Cardiac muscle cell (in vitro differentiated cells and primary cell): ENCODE data around the gene KAZN. TPM values are rescaled to one million over a fixed set of nuclear protein-coding genes. Genes with fewer than 3 reads are reported as not detected.
A peak's percentile ranks its signal among the peaks of the same experiment; 100 is the strongest.

Experiments
- DNase-seq, 2 donors: peaks; one replicate each; pipeline versions ENCODE4 v3.0.0 to v3.0.0-alpha.2; 2010 to 2017; ENCODE audit warnings: low read depth in 1 of 2, low spot score in 1 of 2
- H3K27ac ChIP-seq: fragments of 200-600 bp; sonication (generic); 2 replicates; pipeline ENCODE4 v1.5.1; 2016
- H3K27me3 ChIP-seq: fragments of 200-600 bp; sonication (generic); 2 replicates; pipeline ENCODE4 v1.6.0; 2016; ENCODE audit warnings: control low read depth
- H3K36me3 ChIP-seq: fragments of 200-600 bp; sonication (generic); 2 replicates; pipeline ENCODE4 v1.5.1; 2016; ENCODE audit warnings: control low read depth
- H3K4me1 ChIP-seq: fragments of 200-600 bp; sonication (generic); 2 replicates; pipeline ENCODE4 v1.8.1; 2017; ENCODE audit warnings: low read depth, mild to moderate bottlenecking, mixed run types
- H3K4me3 ChIP-seq: fragments of 200-600 bp; sonication (generic); 2 replicates; pipeline ENCODE4 v1.5.1; 2016; ENCODE audit warnings: mild to moderate bottlenecking
- H3K9me3 ChIP-seq: fragments of 200-600 bp; sonication (generic); 2 replicates; pipeline ENCODE4 v1.5.1; 2017; ENCODE audit warnings: low read depth, mild to moderate bottlenecking, control low read depth
- polyA plus RNA-seq: library from polyadenylated mRNA; unstranded; fragments of >200 nt; fragmentation: Nextera tagmentation; extraction: Ambion mirVana; gene quantifications from 2 replicates; pipeline ENCODE4 v1.2.1, GENCODE V29; 2016
- total RNA-seq: library from RNA; depleted of rRNA; stranded (reverse); fragments of >200 nt; gene quantifications from 2 replicates; pipeline ENCODE4 v1.2.3, GENCODE V29; 2016
- TF ChIP-seq, protein P1 (sequence below): IDR thresholded peaks from 2 replicates; pipeline ENCODE4 v1.5.1; 2012; ENCODE audit warnings: low read depth, mild to moderate bottlenecking, low read length

The KAZN gene
- total and polyA plus RNA-seq, 2 experiments from 2014 or later: 17.5 to 26.9 TPM

DNA sequence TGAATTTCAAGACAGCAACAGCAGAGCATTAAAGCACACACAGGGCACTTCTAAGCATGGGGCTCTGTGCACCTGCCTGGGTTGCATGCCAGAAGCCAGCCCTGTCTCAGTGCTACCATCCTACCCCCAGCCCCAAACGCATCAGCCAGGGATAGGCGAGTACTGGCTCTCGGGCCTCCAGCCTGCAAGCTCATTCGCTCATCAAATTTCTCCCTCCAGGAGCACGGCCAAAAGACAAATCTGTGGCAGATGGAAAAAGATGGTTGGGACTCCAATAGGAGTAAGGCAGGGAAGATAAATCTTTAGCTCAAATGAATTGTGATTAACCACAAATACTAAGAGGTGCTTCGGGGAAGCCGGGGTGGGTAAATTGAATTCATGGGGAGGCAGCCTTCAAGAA lies 189.6 kb downstream of the KAZN start:
- TF ChIP-seq, protein P1, sequence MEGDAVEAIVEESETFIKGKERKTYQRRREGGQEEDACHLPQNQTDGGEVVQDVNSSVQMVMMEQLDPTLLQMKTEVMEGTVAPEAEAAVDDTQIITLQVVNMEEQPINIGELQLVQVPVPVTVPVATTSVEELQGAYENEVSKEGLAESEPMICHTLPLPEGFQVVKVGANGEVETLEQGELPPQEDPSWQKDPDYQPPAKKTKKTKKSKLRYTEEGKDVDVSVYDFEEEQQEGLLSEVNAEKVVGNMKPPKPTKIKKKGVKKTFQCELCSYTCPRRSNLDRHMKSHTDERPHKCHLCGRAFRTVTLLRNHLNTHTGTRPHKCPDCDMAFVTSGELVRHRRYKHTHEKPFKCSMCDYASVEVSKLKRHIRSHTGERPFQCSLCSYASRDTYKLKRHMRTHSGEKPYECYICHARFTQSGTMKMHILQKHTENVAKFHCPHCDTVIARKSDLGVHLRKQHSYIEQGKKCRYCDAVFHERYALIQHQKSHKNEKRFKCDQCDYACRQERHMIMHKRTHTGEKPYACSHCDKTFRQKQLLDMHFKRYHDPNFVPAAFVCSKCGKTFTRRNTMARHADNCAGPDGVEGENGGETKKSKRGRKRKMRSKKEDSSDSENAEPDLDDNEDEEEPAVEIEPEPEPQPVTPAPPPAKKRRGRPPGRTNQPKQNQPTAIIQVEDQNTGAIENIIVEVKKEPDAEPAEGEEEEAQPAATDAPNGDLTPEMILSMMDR: no peak
- peaks cover 13% of the 10 kb centered on the region for H3K4me1 ChIP-seq
- H3K27ac ChIP-seq: no peak overlapping the region
- no peak overlapping the region for H3K4me3 ChIP-seq
- H3K36me3 ChIP-seq: no peaks in the 10 kb centered on the region
- DNase-seq: no peak
- H3K9me3 ChIP-seq: no peaks in the 10 kb centered on the region
- H3K27me3 ChIP-seq: no peaks in the 10 kb centered on the region

DNA sequence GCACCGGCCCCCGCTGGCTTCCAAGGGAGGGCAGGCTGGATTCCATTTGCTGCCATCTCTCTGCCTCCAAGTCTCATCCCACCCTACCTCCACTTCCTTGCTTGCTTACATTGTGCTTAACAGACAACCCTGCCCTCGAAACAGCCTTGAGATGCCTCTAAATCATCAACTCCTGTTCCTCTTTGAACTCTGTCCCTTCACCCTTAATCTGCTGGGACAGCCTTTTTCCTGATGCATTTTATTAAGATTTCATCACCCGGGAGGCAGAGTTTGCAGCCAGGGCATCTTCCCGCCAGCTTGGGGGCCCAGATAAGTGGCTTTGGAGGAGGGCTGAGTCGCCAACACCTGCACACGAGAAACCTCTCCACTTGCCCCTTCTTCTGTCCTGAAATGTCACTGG lies 192.5 kb downstream of the KAZN start:
- H3K27ac ChIP-seq: no peak overlapping the region
- H3K9me3 ChIP-seq: no peaks in the 10 kb centered on the region
- no peaks in the 10 kb centered on the region for H3K27me3 ChIP-seq
- no peaks in the 10 kb centered on the region for H3K36me3 ChIP-seq
- DNase-seq: no peak
- peaks cover 5% of the 10 kb centered on the region for H3K4me1 ChIP-seq
- TF ChIP-seq, protein P1: no peak
- no peak overlapping the region for H3K4me3 ChIP-seq

DNA sequence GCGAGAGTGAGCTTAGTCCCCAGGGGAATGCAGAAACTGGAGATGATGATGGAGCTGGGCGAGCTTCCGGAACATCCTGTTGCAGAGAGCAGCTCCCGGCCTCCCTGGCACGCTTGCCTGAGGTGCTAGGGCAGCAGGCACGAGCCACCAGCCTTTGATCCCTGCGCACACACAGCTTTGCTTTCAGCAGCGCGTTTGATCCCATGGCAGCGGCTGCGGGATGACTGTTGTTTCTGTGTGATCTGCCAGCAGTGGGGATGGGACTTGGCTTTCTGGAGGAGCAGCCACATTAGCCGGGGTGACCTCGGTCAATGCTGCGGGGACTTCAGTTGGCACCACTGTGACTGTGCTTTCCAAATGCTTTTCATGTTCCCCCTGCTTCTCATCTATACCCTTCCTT lies 193.2 kb downstream of the KAZN start:
- H3K27ac ChIP-seq: no peak overlapping the region
- no peak overlapping the region for H3K4me3 ChIP-seq
- H3K9me3 ChIP-seq: no peaks in the 10 kb centered on the region
- H3K27me3 ChIP-seq: no peaks in the 10 kb centered on the region
- H3K36me3 ChIP-seq: no peaks in the 10 kb centered on the region
- no peaks in the 10 kb centered on the region for H3K4me1 ChIP-seq
- TF ChIP-seq, protein P1: no peak
- DNase-seq: no peak

DNA sequence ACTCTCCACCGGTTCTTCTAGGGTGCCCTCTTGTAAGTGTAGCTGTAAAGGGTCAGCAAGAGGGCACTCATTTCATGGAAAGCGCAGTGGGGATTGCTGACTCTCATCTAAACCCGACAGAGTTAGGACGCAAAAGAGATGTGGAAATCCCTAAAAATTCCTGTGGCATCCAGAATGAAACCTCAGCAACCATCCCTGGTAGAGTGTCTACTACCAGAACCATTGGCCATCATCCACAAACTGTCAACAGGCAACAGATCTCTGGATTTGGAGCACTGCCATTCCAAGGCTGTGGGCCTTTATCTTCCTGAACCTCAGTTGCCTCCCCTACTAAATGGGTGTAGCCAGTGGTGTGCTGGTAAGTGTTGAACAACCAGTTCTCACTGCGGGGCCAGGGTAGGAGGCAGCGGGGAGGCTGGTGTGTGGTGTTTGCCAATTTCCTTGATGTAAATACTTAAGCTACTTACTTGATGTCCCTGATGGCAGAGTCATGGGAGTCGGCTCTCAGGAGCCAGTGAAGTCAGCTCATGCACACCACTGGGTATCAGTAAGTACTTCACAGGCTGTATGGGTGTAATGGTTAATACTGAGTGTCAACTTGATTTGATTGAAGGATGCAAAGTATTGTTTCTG lies 195.8 kb downstream of the KAZN start:
- Histone ChIP-seq H3K27me3 (no peaks in the 10 kb centered on the region), H3K9me3 (no peaks in the 10 kb centered on the region), H3K27ac (no peak overlapping the region), H3K4me1 (no peaks in the 10 kb centered on the region), H3K36me3 (no peaks in the 10 kb centered on the region), H3K4me3 (no peak overlapping the region)
- peak in 1 of 2 donors; percentile 95 for DNase-seq
- TF ChIP-seq, protein P1: no peak

DNA sequence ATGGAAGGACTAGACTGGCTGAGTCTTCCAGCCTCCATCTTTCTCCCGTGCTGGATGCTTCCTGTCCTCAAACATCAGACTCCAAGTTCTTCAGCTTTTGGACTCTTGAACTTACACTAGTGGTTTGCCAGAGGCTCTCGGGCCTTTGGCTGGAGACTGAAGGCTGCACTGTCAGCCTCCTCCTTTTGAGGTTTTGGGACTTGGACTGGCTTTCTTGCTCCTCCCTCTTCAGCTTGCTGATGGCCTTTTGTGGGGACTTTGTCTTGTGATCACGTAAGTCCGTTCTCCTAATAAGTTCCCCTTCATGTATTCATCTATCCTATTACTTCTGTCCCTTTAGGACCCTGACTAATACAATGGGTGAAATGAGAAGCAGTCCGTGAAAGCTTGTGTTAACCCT lies 196.4 kb downstream of the KAZN start:
- no peak overlapping the region for H3K4me3 ChIP-seq
- TF ChIP-seq, protein P1: no peak
- H3K4me1 ChIP-seq: no peaks in the 10 kb centered on the region
- no peak overlapping the region for H3K27ac ChIP-seq
- H3K9me3 ChIP-seq: no peaks in the 10 kb centered on the region
- H3K27me3 ChIP-seq: no peaks in the 10 kb centered on the region
- H3K36me3 ChIP-seq: no peaks in the 10 kb centered on the region
- DNase-seq: no peak
